ENCODE results near the gene MAST4.

DNA sequence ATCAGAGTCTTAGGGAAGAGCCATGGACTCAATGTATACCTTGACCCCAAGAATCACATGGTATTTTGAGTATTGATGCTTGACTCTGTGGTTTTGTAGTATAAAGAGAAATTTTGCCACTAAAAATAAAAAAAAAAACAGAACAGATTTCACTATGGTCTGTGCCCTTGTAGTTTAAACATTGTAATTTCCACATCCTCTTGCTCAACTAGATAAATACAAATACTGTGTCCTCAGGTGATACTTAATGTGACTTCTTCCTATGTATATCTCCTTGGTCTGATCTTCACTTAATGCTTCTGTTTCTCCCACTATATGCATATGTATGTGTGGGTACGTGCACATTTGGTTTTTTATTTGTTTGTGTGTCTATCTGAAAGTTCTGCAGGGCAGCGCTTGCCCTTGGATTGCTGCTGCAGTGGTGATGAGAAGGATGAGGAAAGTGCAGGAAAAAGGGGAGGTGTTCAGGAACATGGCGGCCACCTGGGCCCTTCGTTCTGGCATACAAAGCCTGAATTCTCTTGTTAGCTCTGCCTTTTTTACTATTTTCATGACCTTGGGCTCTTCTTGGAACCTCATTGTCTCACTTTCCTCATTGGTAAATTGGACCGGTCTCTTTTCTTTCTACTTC lies 222.2 kb downstream of the MAST4 start:
- TF ChIP-seq CTCF (optimal IDR thresholded peaks at IDR 0.05 in 1 of 3, IDR thresholded peaks at IDR 0.05 in 1 of 3, conservative IDR thresholded peaks at IDR 0.05 in 1 of 3; ENCODE audit: extremely low read depth in 1 of 3, insufficient read depth in 2 of 3, low read length in 3 of 3) (no peak), EZH2 (IDR thresholded peaks at IDR 0.05; ENCODE audit: low read length) (no peak)

Measured in keratinocyte (primary cell).